Aortic smooth muscle cell (primary cell): ENCODE results near the gene VPS33A. TPM values are rescaled to one million over a fixed set of nuclear protein-coding genes. Genes with fewer than 3 reads are reported as not detected.

Source experiments
- total RNA-seq: library from RNA; depleted of rRNA; stranded (reverse); fragments of >200 nt; gene quantifications from 2 replicates; pipeline ENCODE4 v1.2.3, GENCODE V29; 2014

VPS33A gene
- total RNA-seq = 21.4 and 24.8 TPM in 2 replicates

DNA sequence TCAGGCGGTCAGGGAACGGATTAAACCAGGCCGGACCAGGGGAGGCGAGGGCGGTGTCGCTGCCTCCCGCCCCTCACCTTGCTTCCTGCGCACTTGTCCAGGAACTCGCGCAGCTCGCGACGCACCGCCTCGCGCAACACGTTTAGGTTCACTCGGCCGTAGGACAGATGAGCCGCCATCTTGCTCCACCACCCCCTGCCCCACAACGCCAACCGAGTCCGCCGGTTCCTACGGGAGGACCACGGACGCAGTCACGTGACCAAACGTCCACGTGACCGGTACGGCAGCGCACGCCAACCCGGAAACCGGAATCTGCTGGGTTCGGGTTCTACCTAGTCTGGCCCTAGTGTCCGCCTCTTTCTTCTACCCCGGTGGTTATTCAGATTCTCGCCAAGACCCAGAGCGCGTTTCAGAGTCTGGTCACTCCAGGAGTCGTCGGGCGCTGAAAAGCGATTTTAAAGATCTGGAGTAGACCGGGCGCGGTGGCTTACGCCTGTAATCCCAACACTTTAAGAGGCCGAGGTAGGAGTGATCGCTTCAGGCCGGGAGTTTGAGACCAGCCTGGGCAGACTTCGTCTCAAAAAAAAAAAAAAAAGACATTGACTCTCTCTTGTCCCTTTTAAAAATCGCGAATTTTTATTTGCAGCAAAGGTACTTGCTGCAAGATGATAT is at the start of gene VPS33A:
VPS33A (minus strand) TSS at position 265 of the 672 bp plus-strand sequence; CDS start at position 179, 86 bp downstream.

DNA sequence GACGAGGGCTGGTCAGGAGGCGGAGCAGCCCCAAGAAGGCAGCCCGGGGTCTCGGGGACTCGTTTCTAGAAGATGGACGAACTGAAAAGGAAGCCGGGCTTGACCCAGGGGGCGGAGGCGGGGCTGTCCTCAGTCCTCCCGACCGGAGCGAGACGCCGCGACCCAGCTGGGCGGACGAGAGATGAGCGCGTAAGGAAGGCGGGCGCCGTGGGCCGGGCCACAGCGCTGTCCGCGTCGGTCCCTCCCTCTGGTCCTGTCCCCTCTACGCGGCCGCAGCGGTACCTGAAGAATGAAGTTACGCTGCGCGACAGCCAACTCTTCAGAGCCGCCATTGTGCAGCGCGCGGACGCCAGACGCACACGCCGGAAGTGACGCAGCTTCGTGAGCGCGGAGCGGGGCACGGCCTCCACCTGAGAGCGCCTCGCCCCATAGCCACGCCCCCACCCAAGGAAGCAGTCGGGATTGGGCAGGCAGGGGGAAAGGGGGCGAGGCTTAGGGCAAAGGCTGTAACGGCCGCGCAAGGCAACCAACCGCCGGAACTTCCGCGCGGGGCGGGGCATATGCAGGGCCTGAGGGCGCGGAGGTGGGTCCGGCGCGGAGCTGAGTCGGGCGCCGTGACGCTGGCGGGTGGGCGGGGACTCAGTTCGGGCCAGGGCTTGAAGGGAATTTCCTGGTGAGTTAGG is 40.5 kb downstream of the VPS33A start, which contains the start of gene DIABLO:
DIABLO (minus strand) TSS at position 370 of the 683 bp plus-strand sequence; CDS start at position 332, 38 bp downstream.

DNA sequence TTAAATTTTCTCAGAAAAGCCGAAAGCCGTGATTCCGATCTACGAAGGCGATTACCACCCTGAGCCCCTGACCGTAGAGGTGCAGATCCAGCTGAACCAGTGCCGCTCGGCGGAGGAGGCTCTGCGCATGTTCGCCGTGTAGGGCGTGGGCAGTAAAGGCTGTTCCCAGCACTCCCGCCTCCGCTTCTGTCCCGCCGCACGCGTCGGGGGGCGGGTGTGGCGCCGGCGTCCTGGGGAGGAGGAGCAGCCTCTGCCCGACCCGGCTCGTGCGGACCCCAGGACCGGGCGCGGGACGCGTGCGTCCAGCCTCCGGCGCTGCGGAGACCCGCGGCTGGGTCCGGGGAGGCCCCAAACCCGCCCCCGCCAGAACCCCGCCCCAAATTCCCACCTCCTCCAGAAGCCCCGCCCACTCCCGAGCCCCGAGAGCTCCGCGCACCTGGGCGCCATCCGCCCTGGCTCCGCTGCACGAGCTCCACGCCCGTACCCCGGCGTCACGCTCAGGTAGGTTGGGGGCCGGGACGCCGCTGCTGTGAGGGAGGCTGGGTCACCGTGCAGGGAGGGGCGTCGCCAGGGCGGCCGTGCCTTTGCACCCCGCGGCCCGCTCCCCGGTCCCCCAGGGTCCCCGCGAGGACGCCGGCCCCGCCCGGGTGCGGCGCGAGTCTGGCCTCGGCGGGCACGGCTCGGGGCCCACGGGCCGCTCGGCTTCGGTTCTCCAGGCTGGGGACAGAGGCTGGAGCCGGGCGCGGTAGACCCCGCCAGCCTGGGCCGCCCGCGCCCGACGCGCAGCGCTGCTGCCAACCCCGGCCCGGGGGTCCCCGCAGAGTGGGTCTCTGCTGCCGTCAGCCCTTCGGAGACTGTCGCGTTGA is 62.8 kb downstream of the VPS33A start, which contains the start of gene B3GNT4:
B3GNT4 (plus strand) TSS at position 409 of the 866 bp plus-strand sequence. CDS start 910 bp downstream, outside the sequence.

DNA sequence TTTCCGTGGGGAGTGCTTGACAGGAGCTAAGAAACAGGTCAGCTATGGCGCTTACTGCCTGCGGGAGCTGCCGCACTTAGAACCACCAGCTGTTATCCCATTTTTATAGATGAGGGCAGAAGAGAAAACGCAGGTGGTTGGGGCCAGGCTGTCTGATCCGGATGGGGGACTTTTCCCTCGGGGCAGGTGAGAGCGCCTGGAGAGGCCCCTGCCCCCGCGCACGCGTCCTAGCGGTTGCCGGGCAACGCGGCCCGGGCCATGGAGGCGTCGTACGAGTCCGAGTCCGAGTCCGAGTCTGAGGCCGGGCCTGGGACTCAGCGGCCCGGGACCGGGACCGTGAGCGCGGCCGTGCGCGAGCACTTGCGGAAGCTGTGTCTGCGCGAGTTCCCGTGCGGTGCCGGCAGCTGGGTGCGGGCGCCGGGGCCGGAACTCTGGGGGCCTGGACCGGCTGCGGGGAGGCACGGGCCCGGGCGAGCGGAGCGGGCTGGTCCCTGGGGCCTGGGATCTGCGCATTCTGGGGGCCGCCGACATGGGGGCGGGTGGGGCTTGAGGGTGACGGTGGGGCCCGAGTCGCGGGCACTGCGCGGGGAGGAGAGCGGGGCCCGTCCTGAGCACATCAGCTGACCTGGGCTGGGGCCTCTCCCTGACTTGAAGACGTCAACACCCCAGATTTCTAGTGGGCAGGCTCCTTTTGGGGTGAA is 83.3 kb downstream of the VPS33A start, which contains the start of gene LRRC43:
LRRC43 (plus strand) TSS at position 237 of the 701 bp plus-strand sequence; CDS start at position 259, 22 bp downstream.

Other genes with a start within 250 kb of the VPS33A start
- gene BCL7A, start 244.6 kb downstream of the VPS33A start, total RNA-seq = 13.7 and 19.6 TPM in 2 replicates
- gene MLXIP, start 187.7 kb downstream of the VPS33A start, total RNA-seq = 10.2 and 13.1 TPM in 2 replicates
- not detected in 2 replicates for gene IL31, start 92.3 kb downstream of the VPS33A start, total RNA-seq
- gene LRRC43, start 83.4 kb downstream of the VPS33A start, total RNA-seq = 0.79 and 0.87 TPM in 2 replicates
- 0.19 TPM in 1 of 2 replicates, not detected in the other for gene B3GNT4, start 62.8 kb downstream of the VPS33A start, total RNA-seq
- gene DIABLO, start 40.4 kb downstream of the VPS33A start, total RNA-seq = 62.2 and 71.7 TPM in 2 replicates
- 57.4 and 63.4 TPM in 2 replicates for gene CLIP1, start 156.2 kb upstream of the VPS33A start, total RNA-seq
- gene ZCCHC8, start 234.4 kb upstream of the VPS33A start, total RNA-seq = 12.2 and 13.0 TPM in 2 replicates